DMS53 treated with DMSO at 0.1 percent for 48 hours (cell line): ENCODE results near the gene AKAP9.
"Not testable (repeated sequence)": the region's sequence is repeated elsewhere in the genome, so short reads cannot be mapped to it uniquely, and the experiment has no call there.

Experiments used
- DNase-seq: peaks from one replicate; lab custom pipeline; 2025; ENCODE audit not compliant: unreplicated experiment; lab: John Stamatoyannopoulos, UW

AKAP9 gene

GRCh38 chr7:92133133-92133736 is 192.6 kb downstream of the AKAP9 start:
- DNase-seq, result peak; percentile 53

- peak; percentile 53 for DNase-seq
Observed at GRCh38 chr7:92133737-92134270, 193.1 kb downstream of the AKAP9 start.

GRCh38 chr7:92134271-92135051 is 193.8 kb downstream of the AKAP9 start, which contains the start of gene CYP51A1:
TSS of gene CYP51A1 (minus strand) at chr7:92134477. CDS start at chr7:92134364, 113 bp downstream.
- DNase-seq, result peak; percentile 92

- DNase-seq, result peak; percentile 66
Observed at GRCh38 chr7:92135052-92135889, 194.6 kb downstream of the AKAP9 start.

GRCh38 chr7:92137557-92137956 is 196.9 kb downstream of the AKAP9 start:
- no peak for DNase-seq

GRCh38 chr7:92141161-92141560 is 200.5 kb downstream of the AKAP9 start:
- no peak for DNase-seq

GRCh38 chr7:92142791-92143190 is 202.1 kb downstream of the AKAP9 start:
- DNase-seq, result not testable (repeated sequence)

- DNase-seq, result not testable (repeated sequence)
Observed at GRCh38 chr7:92143192-92143880, 202.7 kb downstream of the AKAP9 start.

- DNase-seq, result no peak
Observed at GRCh38 chr7:92149736-92150239, 209.1 kb downstream of the AKAP9 start.

GRCh38 chr7:92150450-92151017 is 209.9 kb downstream of the AKAP9 start:
- DNase-seq, result no peak

- no peak for DNase-seq
Observed at GRCh38 chr7:92155108-92155739, 214.6 kb downstream of the AKAP9 start.

- DNase-seq, result no peak
Observed at GRCh38 chr7:92156990-92157389, 216.3 kb downstream of the AKAP9 start.

GRCh38 chr7:92158660-92159575 is 218.3 kb downstream of the AKAP9 start:
- no peak for DNase-seq
